H1 (cell line): Measurements from ENCODE around the gene CUZD1. TPM values are rescaled to one million over a fixed set of nuclear protein-coding genes. Genes with fewer than 3 reads are reported as not detected.

Source experiments
- CHD1 ChIP-seq: IDR thresholded peaks from 2 replicates; pipeline ENCODE4 v1.6.1; 2012; ENCODE audit warnings: low read depth, low read length, improper control_type of control experiment
- CREB1 ChIP-seq: IDR thresholded peaks from 2 replicates; pipeline ENCODE4 v1.6.1; 2012; ENCODE audit warnings: inconsistent platforms
- KDM4A ChIP-seq: IDR thresholded peaks from one replicate; pipeline ENCODE4 v1.7.1; 2012; ENCODE audit warnings: low read depth, mild to moderate bottlenecking, moderate library complexity, low read length, inconsistent platforms; ENCODE audit not compliant: severe bottlenecking
- NANOG ChIP-seq: IDR thresholded peaks from 2 replicates; pipeline ENCODE4 v1.6.1; 2011; ENCODE audit warnings: low read length, low read depth, mild to moderate bottlenecking, inconsistent platforms; ENCODE audit not compliant: insufficient read depth, poor library complexity, severe bottlenecking
- POLR2AphosphoS5 ChIP-seq: IDR thresholded peaks from 2 replicates; pipeline ENCODE4 v1.6.1; 2011; ENCODE audit warnings: low read depth, low read length
- SIN3A ChIP-seq, 2 experiments: IDR thresholded peaks in 1 of 2; conservative IDR thresholded peaks in 1 of 2; 2 replicates each; pipeline ENCODE4 v1.6.1; 2011 to 2012; ENCODE audit warnings: low read length in 2 of 2, improper control_type of control experiment in 1 of 2, low read depth in 1 of 2, mild to moderate bottlenecking in 1 of 2
- polyA plus RNA-seq, 7 experiments: library from polyadenylated mRNA; depleted of rRNA in 3 of 7; stranded (reverse) in 5 of 7; unstranded in 2 of 7; fragments of >200 nt in 5 of 7; fragments of 200-250 nt in 2 of 7; gene quantifications; 1 replicate in 5 of 7; 2 replicates in 1 of 7; 4 replicates in 1 of 7; pipeline versions ENCODE4 v1.2.1 to v1.2.3, GENCODE V29; 2011 to 2013; ENCODE audit warnings: missing spikeins in 2 of 7, mixed read lengths in 2 of 7
- total RNA-seq: library from RNA; stranded (reverse); fragmentation: NEBNext Ultra II Directional; extraction: Animal tissue kit (Norgen Biotek cat#: 25700); gene quantifications from 2 replicates; pipeline ENCODE4 v1.2.1, GENCODE V29; 2021
- TF ChIP-seq, protein P1 (sequence below): IDR thresholded peaks from 2 replicates; pipeline ENCODE4 v1.6.1; 2012; ENCODE audit warnings: inconsistent platforms
- TF ChIP-seq, protein P2 (sequence below): fragments of 300-600 bp; sonication (generic); IDR thresholded peaks from 2 replicates; pipeline ENCODE4 v1.7.1; 2012; ENCODE audit warnings: low read length, moderate library complexity, mild to moderate bottlenecking, inconsistent platforms; ENCODE audit not compliant: insufficient replicate concordance

CUZD1 gene
- total and polyA plus RNA-seq, 2 of the 8 experiments (the other 6 are each of a cell fraction or from before 2014, with no cell fraction given) = 11.9 to 30.0 TPM

DNA sequence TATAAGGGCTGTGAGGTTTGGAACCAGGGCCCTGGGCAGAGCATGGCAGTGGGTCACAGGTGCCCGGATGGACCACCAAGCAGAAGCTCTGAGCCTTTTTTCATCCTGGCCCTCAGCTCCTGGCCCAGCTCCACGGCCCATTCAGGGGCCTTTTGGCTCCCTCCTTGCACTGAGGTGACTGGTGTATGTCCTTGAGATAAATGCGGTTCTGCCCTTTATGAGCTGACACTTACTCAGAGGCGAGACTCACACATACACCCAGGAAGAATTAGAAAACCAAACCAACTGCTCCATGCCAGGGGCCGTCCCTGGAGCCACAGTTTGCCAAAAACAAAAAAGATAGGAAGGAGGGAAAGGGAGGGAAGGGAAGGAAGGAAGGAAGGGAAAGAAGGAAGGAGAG, 49.7 kb downstream of the CUZD1 start (continued):
- TF ChIP-seq KDM4A (no peak), NANOG (no peak), CHD1 (no peak), POLR2AphosphoS5 (no peak), SIN3A (conservative IDR thresholded peaks at IDR 0.05 in 1 of 2, IDR thresholded peaks at IDR 0.05 in 1 of 2; ENCODE audit: low read depth in 1 of 2, low read length in 2 of 2) (no peak), CREB1 (no peak)
- TF ChIP-seq, protein P1, sequence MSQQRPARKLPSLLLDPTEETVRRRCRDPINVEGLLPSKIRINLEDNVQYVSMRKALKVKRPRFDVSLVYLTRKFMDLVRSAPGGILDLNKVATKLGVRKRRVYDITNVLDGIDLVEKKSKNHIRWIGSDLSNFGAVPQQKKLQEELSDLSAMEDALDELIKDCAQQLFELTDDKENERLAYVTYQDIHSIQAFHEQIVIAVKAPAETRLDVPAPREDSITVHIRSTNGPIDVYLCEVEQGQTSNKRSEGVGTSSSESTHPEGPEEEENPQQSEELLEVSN = no peak
- TF ChIP-seq, protein P2, sequence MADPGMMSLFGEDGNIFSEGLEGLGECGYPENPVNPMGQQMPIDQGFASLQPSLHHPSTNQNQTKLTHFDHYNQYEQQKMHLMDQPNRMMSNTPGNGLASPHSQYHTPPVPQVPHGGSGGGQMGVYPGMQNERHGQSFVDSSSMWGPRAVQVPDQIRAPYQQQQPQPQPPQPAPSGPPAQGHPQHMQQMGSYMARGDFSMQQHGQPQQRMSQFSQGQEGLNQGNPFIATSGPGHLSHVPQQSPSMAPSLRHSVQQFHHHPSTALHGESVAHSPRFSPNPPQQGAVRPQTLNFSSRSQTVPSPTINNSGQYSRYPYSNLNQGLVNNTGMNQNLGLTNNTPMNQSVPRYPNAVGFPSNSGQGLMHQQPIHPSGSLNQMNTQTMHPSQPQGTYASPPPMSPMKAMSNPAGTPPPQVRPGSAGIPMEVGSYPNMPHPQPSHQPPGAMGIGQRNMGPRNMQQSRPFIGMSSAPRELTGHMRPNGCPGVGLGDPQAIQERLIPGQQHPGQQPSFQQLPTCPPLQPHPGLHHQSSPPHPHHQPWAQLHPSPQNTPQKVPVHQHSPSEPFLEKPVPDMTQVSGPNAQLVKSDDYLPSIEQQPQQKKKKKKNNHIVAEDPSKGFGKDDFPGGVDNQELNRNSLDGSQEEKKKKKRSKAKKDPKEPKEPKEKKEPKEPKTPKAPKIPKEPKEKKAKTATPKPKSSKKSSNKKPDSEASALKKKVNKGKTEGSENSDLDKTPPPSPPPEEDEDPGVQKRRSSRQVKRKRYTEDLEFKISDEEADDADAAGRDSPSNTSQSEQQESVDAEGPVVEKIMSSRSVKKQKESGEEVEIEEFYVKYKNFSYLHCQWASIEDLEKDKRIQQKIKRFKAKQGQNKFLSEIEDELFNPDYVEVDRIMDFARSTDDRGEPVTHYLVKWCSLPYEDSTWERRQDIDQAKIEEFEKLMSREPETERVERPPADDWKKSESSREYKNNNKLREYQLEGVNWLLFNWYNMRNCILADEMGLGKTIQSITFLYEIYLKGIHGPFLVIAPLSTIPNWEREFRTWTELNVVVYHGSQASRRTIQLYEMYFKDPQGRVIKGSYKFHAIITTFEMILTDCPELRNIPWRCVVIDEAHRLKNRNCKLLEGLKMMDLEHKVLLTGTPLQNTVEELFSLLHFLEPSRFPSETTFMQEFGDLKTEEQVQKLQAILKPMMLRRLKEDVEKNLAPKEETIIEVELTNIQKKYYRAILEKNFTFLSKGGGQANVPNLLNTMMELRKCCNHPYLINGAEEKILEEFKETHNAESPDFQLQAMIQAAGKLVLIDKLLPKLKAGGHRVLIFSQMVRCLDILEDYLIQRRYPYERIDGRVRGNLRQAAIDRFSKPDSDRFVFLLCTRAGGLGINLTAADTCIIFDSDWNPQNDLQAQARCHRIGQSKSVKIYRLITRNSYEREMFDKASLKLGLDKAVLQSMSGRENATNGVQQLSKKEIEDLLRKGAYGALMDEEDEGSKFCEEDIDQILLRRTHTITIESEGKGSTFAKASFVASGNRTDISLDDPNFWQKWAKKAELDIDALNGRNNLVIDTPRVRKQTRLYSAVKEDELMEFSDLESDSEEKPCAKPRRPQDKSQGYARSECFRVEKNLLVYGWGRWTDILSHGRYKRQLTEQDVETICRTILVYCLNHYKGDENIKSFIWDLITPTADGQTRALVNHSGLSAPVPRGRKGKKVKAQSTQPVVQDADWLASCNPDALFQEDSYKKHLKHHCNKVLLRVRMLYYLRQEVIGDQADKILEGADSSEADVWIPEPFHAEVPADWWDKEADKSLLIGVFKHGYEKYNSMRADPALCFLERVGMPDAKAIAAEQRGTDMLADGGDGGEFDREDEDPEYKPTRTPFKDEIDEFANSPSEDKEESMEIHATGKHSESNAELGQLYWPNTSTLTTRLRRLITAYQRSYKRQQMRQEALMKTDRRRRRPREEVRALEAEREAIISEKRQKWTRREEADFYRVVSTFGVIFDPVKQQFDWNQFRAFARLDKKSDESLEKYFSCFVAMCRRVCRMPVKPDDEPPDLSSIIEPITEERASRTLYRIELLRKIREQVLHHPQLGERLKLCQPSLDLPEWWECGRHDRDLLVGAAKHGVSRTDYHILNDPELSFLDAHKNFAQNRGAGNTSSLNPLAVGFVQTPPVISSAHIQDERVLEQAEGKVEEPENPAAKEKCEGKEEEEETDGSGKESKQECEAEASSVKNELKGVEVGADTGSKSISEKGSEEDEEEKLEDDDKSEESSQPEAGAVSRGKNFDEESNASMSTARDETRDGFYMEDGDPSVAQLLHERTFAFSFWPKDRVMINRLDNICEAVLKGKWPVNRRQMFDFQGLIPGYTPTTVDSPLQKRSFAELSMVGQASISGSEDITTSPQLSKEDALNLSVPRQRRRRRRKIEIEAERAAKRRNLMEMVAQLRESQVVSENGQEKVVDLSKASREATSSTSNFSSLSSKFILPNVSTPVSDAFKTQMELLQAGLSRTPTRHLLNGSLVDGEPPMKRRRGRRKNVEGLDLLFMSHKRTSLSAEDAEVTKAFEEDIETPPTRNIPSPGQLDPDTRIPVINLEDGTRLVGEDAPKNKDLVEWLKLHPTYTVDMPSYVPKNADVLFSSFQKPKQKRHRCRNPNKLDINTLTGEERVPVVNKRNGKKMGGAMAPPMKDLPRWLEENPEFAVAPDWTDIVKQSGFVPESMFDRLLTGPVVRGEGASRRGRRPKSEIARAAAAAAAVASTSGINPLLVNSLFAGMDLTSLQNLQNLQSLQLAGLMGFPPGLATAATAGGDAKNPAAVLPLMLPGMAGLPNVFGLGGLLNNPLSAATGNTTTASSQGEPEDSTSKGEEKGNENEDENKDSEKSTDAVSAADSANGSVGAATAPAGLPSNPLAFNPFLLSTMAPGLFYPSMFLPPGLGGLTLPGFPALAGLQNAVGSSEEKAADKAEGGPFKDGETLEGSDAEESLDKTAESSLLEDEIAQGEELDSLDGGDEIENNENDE = no peak
